ENCODE data around the gene UPK3BL1.
"Not testable (repeated sequence)": the region's sequence is repeated elsewhere in the genome, so short reads cannot be mapped to it uniquely, and the experiment has no call there.

UPK3BL1 gene

DNA sequence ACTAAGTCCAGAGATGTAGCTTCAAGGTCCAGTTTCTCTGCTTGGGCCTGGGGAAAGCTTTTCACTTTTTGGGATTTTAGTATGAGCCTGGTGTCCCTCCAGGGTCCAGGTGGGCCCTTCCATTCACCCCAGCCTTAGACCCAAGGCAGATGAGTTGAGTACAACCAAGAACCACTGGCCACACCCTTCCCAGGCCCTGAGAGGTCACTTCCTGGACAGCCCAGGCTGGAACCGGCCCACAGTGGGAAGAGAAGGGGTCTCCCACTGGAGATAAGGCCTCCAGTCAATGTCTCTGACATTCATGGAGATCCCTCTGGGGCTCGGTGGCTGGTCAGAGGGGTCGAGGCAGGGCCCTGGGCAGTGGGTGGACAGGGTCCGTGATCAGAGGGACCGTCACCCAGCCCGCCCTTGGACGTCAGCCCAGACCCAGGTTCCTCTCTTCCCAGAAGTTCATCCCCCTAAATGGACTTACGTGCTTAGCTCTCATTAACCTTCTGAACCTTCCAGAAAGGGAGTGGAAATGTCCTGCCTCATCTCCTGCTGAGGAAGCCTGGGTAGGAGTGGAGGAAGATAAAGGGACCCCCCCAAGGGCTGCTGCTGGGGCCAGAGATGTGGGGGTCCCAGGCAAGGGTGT is 15.2 kb downstream of the UPK3BL1 start:
- not testable (repeated sequence) for DNase-seq

GRCh38 chr7:102618122-102618521 is 24.5 kb downstream of the UPK3BL1 start:
- DNase-seq: not testable (repeated sequence)

- DNase-seq: not testable (repeated sequence)
Observed at GRCh38 chr7:102616507-102617125, 26.0 kb downstream of the UPK3BL1 start, which contains the start of gene RASA4. Gene RASA4 (minus strand): TSS chr7:102616756. CDS start chr7:102616689, 67 bp downstream.

GRCh38 chr7:102615930-102616329 is 26.7 kb downstream of the UPK3BL1 start:
- DNase-seq: not testable (repeated sequence)

GRCh38 chr7:102614873-102615272 is 27.7 kb downstream of the UPK3BL1 start:
- DNase-seq: not testable (repeated sequence)

DNA sequence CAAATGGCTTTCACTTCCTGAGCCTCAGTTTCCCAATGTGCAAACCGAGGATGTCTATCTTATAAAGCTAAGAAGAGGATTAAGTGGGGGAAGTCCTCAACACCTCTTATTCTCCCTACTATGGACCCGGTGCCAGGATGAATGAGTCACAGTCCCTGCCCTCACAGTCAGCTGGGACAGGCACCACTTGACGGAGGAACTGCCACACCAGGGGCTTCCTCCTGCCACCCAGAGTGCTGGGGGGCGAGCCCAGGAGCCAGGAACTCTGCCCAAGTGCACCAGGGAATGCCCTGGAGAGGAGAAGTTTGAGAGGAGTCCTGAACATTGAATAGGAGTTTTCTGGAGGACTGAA is 28.3 kb downstream of the UPK3BL1 start:
- DNase-seq: not testable (repeated sequence)

DNA sequence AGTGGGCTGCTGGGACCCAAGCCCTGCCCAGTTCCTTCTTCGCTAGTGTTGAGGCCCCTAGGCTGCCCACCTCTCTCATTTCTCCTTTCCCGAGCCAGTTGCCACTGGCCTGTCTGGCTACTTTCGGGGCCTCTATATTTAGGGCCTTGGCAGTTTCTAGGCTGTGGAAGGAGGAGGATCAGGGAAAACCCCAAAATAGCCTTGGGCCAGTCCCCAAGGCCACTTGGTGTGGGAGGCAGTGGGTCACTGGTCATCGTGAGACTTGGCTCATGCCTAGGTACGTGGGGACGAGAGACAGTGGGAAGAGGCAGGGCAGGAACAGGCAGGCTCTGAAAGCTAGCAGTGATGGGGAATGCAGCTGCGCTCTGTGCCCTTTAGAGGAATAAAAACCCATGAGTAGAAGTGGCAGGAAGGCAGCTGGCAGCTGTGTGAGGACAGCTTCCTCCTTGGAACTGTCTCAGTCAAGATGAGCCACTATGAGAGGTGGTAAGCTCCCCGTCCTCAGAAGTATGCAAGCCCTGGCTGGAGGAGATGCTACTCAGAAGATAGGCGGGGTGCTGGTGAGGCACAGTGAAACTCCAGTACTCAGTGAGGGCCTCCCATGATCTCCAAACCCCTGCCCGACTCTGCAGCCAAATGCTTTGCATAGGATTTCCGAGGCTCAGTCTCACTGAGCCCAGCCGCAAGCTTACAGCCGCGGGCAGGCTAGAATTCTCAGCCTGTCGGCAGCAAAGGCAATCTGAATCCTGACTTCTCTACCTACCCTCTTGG is 28.8 kb downstream of the UPK3BL1 start:
- not testable (repeated sequence) for DNase-seq

GRCh38 chr7:102611675-102612325 is 30.8 kb downstream of the UPK3BL1 start:
- not testable (repeated sequence) for DNase-seq

DNA sequence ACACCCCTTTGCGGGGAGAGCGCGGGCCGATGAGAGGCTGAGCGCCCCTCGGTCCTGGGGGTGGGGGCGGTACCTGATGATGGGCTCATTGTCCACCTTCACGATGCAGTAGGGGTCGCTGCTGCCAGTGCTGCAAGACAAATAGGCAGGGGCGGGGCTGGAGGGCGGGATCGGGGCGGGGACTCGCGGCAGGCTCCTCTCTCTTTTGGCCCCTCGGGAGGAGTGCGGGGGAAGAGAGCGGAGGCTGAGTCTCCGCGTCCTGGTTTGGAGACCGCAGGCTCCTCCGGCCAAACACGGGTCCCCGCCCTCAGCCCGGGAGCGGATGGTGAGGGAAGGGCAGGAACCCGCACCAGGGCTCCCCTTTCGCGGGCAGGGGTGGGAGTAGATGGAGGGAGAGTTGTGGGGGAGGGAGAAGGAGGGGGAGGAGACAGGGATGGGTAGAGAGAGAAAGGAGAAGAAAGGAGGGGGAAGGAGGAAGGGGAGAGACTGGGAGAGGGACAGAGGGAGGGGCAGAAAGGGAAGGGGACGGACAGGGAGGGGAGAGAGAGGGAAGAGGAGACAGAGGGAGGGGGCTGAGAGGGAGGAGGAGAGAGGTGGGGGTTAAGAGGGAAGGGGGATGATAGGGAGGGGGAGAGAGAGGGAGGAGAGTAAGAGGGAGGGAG is 31.4 kb downstream of the UPK3BL1 start:
- DNase-seq: not testable (repeated sequence)

GRCh38 chr7:102610441-102610840 is 32.1 kb downstream of the UPK3BL1 start:
- not testable (repeated sequence) for DNase-seq

DNA sequence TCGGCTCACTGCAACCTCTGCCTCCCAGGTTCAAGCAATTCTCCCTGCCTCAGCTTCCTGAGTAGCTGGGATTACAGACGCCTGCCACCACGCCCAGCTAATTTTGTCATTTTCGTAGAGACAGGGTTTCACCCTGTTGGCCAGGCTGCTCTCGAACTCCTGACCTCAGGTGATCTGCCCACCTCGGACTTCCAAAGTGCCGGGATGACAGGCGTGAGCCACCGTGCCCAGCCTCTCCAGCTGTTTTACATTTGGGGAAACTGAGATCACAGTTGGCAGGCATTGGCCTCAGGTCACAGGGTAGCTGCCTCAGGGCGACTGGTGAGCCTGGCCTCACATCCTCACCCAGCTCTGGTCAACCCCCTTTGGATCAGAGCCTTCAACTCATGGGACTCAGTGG is 32.9 kb downstream of the UPK3BL1 start:
- DNase-seq: not testable (repeated sequence)

DNA sequence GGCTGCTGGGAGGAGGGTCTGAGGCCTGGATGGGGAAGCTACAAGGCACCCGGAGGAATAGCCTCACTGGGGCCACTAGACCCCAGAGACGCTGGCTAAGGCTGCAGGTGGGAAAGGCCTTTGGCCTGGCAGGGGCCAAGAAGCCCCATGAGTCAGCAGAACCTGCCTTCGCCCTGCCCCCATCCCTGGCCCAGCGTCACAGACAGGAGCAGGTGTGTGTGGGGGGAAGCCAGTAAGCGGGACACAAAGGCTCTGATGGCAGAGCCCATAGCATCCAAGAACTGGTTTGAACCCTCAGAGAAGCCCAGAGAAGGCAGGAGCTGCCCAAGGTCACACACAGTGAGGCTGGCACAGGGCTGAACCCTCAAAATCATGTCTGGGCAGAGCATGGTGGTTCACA is 35.7 kb downstream of the UPK3BL1 start:
- DNase-seq: not testable (repeated sequence)

DNA sequence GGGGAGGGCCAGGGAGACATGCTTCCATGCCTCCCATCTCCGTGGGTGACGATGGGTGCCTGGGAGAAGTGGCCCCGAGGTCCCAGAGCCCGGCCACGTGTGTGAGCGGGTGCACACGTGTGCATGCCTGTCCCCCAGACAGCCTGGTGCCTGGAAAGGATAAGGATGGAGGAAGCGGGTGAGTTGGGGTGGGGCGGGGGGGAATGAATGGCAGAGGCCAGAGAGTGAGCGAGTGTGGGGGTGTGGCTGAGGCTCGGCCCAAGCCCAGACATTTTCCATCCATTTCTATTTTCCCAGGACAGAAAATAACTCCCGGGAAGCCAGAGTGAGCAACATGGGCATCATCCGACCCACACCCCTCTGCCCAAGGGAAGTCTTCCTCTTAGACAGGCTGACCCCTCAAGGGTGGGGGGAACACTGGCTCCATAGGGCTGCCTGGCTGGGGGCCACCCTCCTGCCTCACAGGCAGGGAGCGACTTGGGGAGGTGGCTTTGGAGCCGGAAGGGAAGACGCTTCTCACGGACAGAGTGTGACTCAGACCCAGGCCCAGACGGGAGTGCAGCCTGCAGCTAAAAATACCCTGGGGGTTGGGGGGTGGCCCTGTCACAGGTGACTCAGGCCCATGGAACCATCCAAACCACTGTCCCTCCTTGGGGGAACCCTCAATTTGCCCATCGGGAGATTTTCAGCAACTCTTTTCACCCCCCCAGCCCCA is 38.0 kb downstream of the UPK3BL1 start:
- DNase-seq: not testable (repeated sequence)

GRCh38 chr7:102602317-102602716 is 40.3 kb downstream of the UPK3BL1 start:
- not testable (repeated sequence) for DNase-seq

GRCh38 chr7:102599699-102600098 is 42.9 kb downstream of the UPK3BL1 start:
- not testable (repeated sequence) for DNase-seq

GRCh38 chr7:102596036-102596435 is 46.6 kb downstream of the UPK3BL1 start:
- not testable (repeated sequence) for DNase-seq

- not testable (repeated sequence) for DNase-seq
Observed at GRCh38 chr7:102593637-102594334, 48.8 kb downstream of the UPK3BL1 start.

GRCh38 chr7:102592477-102593019 is 50.0 kb downstream of the UPK3BL1 start:
- not testable (repeated sequence) for DNase-seq

- DNase-seq: not testable (repeated sequence)
Observed at GRCh38 chr7:102589857-102590256, 52.7 kb downstream of the UPK3BL1 start.
